ENCODE data around the gene KCNQ1. TPM values are rescaled to one million over a fixed set of nuclear protein-coding genes. Genes with fewer than 3 reads are reported as not detected.

The KCNQ1 gene
- total RNA-seq, 1 experiment from 2014 or later, result 2.3 TPM

DNA sequence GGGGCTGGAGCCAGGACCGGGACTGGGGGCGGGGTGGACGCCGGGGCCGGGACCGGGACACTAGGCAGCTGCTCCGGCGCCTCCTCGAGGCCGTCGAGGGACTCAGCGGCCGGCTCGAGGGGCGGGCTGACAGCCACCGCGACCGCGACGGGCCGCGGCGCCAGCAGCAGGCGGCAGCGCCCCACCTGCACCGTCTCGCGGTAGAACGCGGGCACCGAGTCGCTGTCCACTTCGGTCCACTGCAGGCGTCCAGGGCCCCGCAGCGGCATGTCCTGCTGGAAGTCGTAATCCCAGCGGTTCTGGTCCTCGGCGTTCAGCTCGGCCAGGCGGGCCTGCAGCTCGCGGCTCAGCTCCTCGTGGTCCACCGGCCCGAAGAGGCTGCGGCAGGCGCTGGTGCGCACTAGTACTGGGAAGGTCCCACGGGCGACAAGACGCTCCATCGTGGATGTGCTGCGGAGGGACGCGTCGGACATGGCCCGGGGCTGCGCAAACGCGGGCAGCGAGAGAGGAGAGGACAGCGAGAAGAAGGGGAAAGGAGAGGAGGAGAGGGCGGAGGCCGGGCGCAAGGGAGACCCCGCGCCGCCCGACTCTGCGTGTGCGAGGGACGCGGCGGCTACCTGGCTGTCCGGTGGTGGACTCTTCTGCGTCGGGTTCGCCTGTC lies 440.3 kb downstream of the KCNQ1 start:
- H3K4ac ChIP-seq (ENCODE audit: low read depth, low read length), result no peak overlapping the region
- no peak overlapping the region for H2AFZ ChIP-seq (ENCODE audit: low read length)
- H2BK12ac ChIP-seq (ENCODE audit: insufficient read length, low read depth, low read length), result no peak overlapping the region
- H4K20me1 ChIP-seq (ENCODE audit: control insufficient read depth, insufficient read depth, insufficient read length), result no peaks in the 10 kb centered on the region
- no peak overlapping the region for H3K14ac ChIP-seq (ENCODE audit: insufficient read depth, low read length)
- DNase-seq, result no peak
- H3K27ac Mint-ChIP-seq, result peak overlapping the region in 1 of 3 experiments; percentile 9; a peak in 2 of 7 replicates
- H2BK20ac ChIP-seq (ENCODE audit: low read depth, low read length, poor library complexity, severe bottlenecking), result no peak overlapping the region
- peak overlapping the region; percentile 16 for H3K18ac ChIP-seq (ENCODE audit: insufficient read length, low read depth, low read length)
- H4K8ac ChIP-seq (replicated peaks; ENCODE audit: insufficient read length, low read depth, low read length), result no peak overlapping the region
- H3K9ac ChIP-seq (ENCODE audit: extremely low read depth, insufficient read length, low read length), result no peak overlapping the region
- H3K23me2 ChIP-seq (ENCODE audit: insufficient read length, low read depth, low read length, poor library complexity, severe bottlenecking), result no peaks in the 10 kb centered on the region
- H3K23ac ChIP-seq (ENCODE audit: insufficient read length, low read depth, low read length), result no peak overlapping the region
- no peak overlapping the region for H2BK120ac ChIP-seq (ENCODE audit: low read depth, low read length, poor library complexity, severe bottlenecking)
- H3K79me1 ChIP-seq (ENCODE audit: insufficient read depth, low read depth, low read length, poor library complexity, severe bottlenecking), result no peaks in the 10 kb centered on the region
- H3K27ac ChIP-seq (ENCODE audit: insufficient read length, low read depth, low read length), result no peak overlapping the region
- TF ChIP-seq, protein P1, sequence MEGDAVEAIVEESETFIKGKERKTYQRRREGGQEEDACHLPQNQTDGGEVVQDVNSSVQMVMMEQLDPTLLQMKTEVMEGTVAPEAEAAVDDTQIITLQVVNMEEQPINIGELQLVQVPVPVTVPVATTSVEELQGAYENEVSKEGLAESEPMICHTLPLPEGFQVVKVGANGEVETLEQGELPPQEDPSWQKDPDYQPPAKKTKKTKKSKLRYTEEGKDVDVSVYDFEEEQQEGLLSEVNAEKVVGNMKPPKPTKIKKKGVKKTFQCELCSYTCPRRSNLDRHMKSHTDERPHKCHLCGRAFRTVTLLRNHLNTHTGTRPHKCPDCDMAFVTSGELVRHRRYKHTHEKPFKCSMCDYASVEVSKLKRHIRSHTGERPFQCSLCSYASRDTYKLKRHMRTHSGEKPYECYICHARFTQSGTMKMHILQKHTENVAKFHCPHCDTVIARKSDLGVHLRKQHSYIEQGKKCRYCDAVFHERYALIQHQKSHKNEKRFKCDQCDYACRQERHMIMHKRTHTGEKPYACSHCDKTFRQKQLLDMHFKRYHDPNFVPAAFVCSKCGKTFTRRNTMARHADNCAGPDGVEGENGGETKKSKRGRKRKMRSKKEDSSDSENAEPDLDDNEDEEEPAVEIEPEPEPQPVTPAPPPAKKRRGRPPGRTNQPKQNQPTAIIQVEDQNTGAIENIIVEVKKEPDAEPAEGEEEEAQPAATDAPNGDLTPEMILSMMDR (conservative IDR thresholded peaks at IDR 0.05), result peak; percentile 46; the same call in 2 of the 3 replicates
- peaks cover 0 to 6% (median 5%) of the 10 kb centered on the region in 3 experiments; a peak in 3 of 7 replicates for H3K36me3 Mint-ChIP-seq (ENCODE audit: insufficient read depth in 1 of 3, low read depth in 3 of 3)
- H4K5ac ChIP-seq (ENCODE audit: insufficient read length, low read depth, low read length), result no peak overlapping the region
- no peak overlapping the region for H2BK15ac ChIP-seq (ENCODE audit: low read depth, low read length)
- H4K91ac ChIP-seq (ENCODE audit: insufficient read length, low read depth, low read length), result no peak overlapping the region
- no peaks in the 10 kb centered on the region for H3K9me3 ChIP-seq (ENCODE audit: control insufficient read depth, low read depth, low read length)
- H3K27me3 Mint-ChIP-seq (ENCODE audit: low read depth), result peaks cover 82% of the 10 kb centered on the region
- H3K27me3 ChIP-seq (ENCODE audit: insufficient read depth, low read length), result peaks cover 4% of the 10 kb centered on the region; the same call in 1 of the 2 replicates
- no peaks in the 10 kb centered on the region; the same call in 1 of the 2 replicates for H3K4me1 ChIP-seq (ENCODE audit: insufficient read depth, low read length)
- H2AK5ac ChIP-seq (ENCODE audit: insufficient read length, low read length), result no peak overlapping the region
- no peak overlapping the region for H3K56ac ChIP-seq (ENCODE audit: insufficient read length, low read depth, low read length)
- H3K4me3 Mint-ChIP-seq, result peak overlapping the region; percentile 65 to 84
- H3T11ph ChIP-seq (ENCODE audit: low read length), result no peak overlapping the region
- H3K9me3 Mint-ChIP-seq, result no peaks in the 10 kb centered on the region
- no CpG with 5 or more reads among the region's 80 CpGs for WGBS (ENCODE audit: extremely low coverage, insufficient read length, low lambda C conversion rate)
- no peak overlapping the region for H2BK5ac ChIP-seq (ENCODE audit: insufficient read length, low read length)
- H3K4me1 Mint-ChIP-seq, result peaks cover 25 to 28% of the 10 kb centered on the region in 2 experiments
- H3K79me2 ChIP-seq (ENCODE audit: insufficient read depth, low read length), result no peaks in the 10 kb centered on the region
- peak overlapping the region; percentile 29 for H3K4me2 ChIP-seq (ENCODE audit: insufficient read depth, insufficient read length, low read length)

Data from H9 (cell line).